Measurements from ENCODE around the gene ZNF578. TPM values are rescaled to one million over a fixed set of nuclear protein-coding genes. Genes with fewer than 3 reads are reported as not detected.

The ZNF578 gene
- total and polyA plus RNA-seq, 2 donors (not counting 1 experiment from before 2014, with no cell fraction given): 1.8 to 9.6 TPM

- H2AFZ ChIP-seq (ENCODE audit: low read length): no peak overlapping the region
- H3K36me3 ChIP-seq (ENCODE audit: control insufficient read depth, insufficient read depth, low read length): no peaks in the 10 kb centered on the region
- H3K27ac ChIP-seq (ENCODE audit: insufficient read depth, low read length): no peak overlapping the region
- H4K20me1 ChIP-seq (ENCODE audit: control insufficient read depth, extremely low read depth, insufficient read depth, low read length): no peaks in the 10 kb centered on the region
- H3K9ac ChIP-seq (ENCODE audit: insufficient read depth, low read length): no peak overlapping the region
- H3K4me3 ChIP-seq (replicated peaks in 1 of 4; ENCODE audit: control extremely low read depth in 1 of 4, insufficient read depth in 1 of 4, low read depth in 3 of 4, low read length in 4 of 4): no peak overlapping the region
- no peak for TF ChIP-seq EZH2 (IDR thresholded peaks at IDR 0.05; ENCODE audit: low read length, missing control alignments)
- no peak for TF ChIP-seq CTCF (conservative IDR thresholded peaks at IDR 0.05 in 1 of 2, IDR thresholded peaks at IDR 0.05 in 1 of 2; ENCODE audit: low read depth in 1 of 2, low read length in 2 of 2)
- no peak overlapping the region for H3K4me2 ChIP-seq (ENCODE audit: extremely low read depth, insufficient read depth, low read length)
- no peaks in the 10 kb centered on the region for H3K4me1 ChIP-seq (ENCODE audit: control insufficient read depth, extremely low read depth, insufficient read depth, low read length)
- no peak for DNase-seq (ENCODE audit: low read depth in 2 of 2)
- no peaks in the 10 kb centered on the region for H3K27me3 ChIP-seq (ENCODE audit: control insufficient read depth, insufficient read depth, low read length)
- no peaks in the 10 kb centered on the region for H3K9me3 ChIP-seq (ENCODE audit: control insufficient read depth, insufficient read depth, low read depth, low read length)
- H3K79me2 ChIP-seq (ENCODE audit: control insufficient read depth, insufficient read depth, low read length): no peaks in the 10 kb centered on the region
Observed at GRCh38 chr19:52492201-52492993, 39.0 kb downstream of the ZNF578 start.

DNA sequence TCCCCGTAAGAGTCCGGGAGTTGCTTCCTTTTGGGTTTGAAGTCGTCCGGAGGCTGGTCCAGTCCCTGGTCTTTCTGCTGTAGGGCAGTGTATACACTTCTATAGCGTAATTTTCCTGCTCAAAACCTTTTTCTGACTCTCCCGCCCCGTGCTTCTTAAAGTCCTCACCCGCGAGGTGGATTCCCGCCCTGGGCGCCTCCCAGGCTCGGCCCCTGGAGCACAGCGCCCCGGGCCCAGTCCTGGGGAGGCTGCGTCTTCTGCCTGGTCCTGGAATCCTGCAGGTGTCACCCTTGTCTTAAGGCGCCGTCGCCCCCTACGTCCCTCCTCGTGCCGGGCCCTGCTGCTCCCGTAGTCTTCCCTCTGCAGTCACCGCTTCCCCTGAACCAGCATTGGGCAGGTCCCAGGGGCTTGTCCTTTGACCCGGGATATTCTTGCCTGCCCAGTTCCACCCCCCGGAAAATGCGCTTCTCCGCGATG lies 39.7 kb downstream of the ZNF578 start:
- Histone ChIP-seq H3K27me3 (ENCODE audit: control insufficient read depth, insufficient read depth, low read length) (no peaks in the 10 kb centered on the region), H4K20me1 (ENCODE audit: control insufficient read depth, extremely low read depth, insufficient read depth, low read length) (no peaks in the 10 kb centered on the region), H3K27ac (ENCODE audit: insufficient read depth, low read length) (no peak overlapping the region), H3K36me3 (ENCODE audit: control insufficient read depth, insufficient read depth, low read length) (no peaks in the 10 kb centered on the region), H2AFZ (ENCODE audit: low read length) (no peak overlapping the region), H3K9ac (ENCODE audit: insufficient read depth, low read length) (no peak overlapping the region), H3K4me2 (ENCODE audit: extremely low read depth, insufficient read depth, low read length) (no peak overlapping the region), H3K79me2 (ENCODE audit: control insufficient read depth, insufficient read depth, low read length) (no peaks in the 10 kb centered on the region), H3K9me3 (ENCODE audit: control insufficient read depth, insufficient read depth, low read depth, low read length) (no peaks in the 10 kb centered on the region), H3K4me3 (replicated peaks in 1 of 4; ENCODE audit: control extremely low read depth in 1 of 4, insufficient read depth in 1 of 4, low read depth in 3 of 4, low read length in 4 of 4) (no peak overlapping the region), H3K4me1 (ENCODE audit: control insufficient read depth, extremely low read depth, insufficient read depth, low read length) (no peaks in the 10 kb centered on the region)
- DNase-seq (ENCODE audit: low read depth in 2 of 2): no peak
- TF ChIP-seq CTCF (conservative IDR thresholded peaks at IDR 0.05 in 1 of 2, IDR thresholded peaks at IDR 0.05 in 1 of 2; ENCODE audit: low read depth in 1 of 2, low read length in 2 of 2) (no peak), EZH2 (IDR thresholded peaks at IDR 0.05; ENCODE audit: low read length, missing control alignments) (no peak)

DNA sequence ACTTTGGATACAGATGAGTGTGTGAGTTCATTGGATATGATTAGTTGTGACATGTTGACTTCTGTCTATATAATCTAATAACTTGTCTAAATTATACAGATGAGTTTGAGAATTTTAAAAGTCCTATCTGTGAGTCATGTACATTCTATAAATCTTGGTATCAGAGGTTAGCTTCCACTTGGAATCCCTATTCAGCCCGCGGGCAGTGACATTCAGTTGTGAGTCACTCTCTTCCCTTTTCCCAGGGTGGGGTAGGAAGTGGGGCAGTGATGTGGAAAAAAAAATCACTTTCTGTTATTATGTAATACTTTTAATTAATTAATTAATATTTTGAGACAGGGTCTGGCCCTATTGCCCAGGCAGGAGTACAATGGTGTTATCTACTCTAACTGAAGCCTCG lies 41.2 kb downstream of the ZNF578 start:
- Histone ChIP-seq H3K4me3 (replicated peaks in 1 of 4; ENCODE audit: control extremely low read depth in 1 of 4, insufficient read depth in 1 of 4, low read depth in 3 of 4, low read length in 4 of 4) (no peak overlapping the region), H3K4me2 (ENCODE audit: extremely low read depth, insufficient read depth, low read length) (no peak overlapping the region), H3K4me1 (ENCODE audit: control insufficient read depth, extremely low read depth, insufficient read depth, low read length) (no peaks in the 10 kb centered on the region), H3K36me3 (ENCODE audit: control insufficient read depth, insufficient read depth, low read length) (no peaks in the 10 kb centered on the region), H3K9me3 (ENCODE audit: control insufficient read depth, insufficient read depth, low read depth, low read length) (no peaks in the 10 kb centered on the region), H3K27ac (ENCODE audit: insufficient read depth, low read length) (no peak overlapping the region), H2AFZ (ENCODE audit: low read length) (no peak overlapping the region), H3K9ac (ENCODE audit: insufficient read depth, low read length) (no peak overlapping the region), H3K79me2 (ENCODE audit: control insufficient read depth, insufficient read depth, low read length) (no peaks in the 10 kb centered on the region), H4K20me1 (ENCODE audit: control insufficient read depth, extremely low read depth, insufficient read depth, low read length) (no peaks in the 10 kb centered on the region), H3K27me3 (ENCODE audit: control insufficient read depth, insufficient read depth, low read length) (no peaks in the 10 kb centered on the region)
- TF ChIP-seq EZH2 (IDR thresholded peaks at IDR 0.05; ENCODE audit: low read length, missing control alignments) (no peak), CTCF (conservative IDR thresholded peaks at IDR 0.05 in 1 of 2, IDR thresholded peaks at IDR 0.05 in 1 of 2; ENCODE audit: low read depth in 1 of 2, low read length in 2 of 2) (no peak)
- DNase-seq (ENCODE audit: low read depth in 2 of 2): no peak
